Parathyroid adenoma (tissue), 2 donors: ENCODE data around the gene TMEM212.

ENCODE experiments used
- H2AFZ ChIP-seq: fragments of 300-600 bp; sonication (generic); one replicate; pipeline ENCODE4 v1.7.0; 2017; ENCODE audit warnings: antibody characterized with exemption, mild to moderate bottlenecking
- H3K27ac ChIP-seq: fragments of 300-600 bp; sonication (generic); one replicate; pipeline ENCODE4 v1.7.0; 2017
- H3K27me3 ChIP-seq: fragments of 300-600 bp; sonication (generic); one replicate; pipeline ENCODE4 v1.7.0; 2017; ENCODE audit warnings: low read length; ENCODE audit not compliant: control insufficient read depth, insufficient read depth
- H3K36me3 ChIP-seq: fragments of 300-600 bp; sonication (generic); one replicate; pipeline ENCODE4 v1.7.0; 2017; ENCODE audit warnings: low read length; ENCODE audit not compliant: control insufficient read depth, insufficient read depth
- H3K4me1 ChIP-seq: fragments of 300-600 bp; sonication (generic); one replicate; pipeline ENCODE4 v1.7.0; 2017; ENCODE audit warnings: control low read depth
- H3K4me2 ChIP-seq: fragments of 300-600 bp; sonication (generic); one replicate; pipeline ENCODE4 v1.7.0; 2017; ENCODE audit warnings: low read length
- H3K4me3 ChIP-seq: fragments of 300-600 bp; sonication (generic); one replicate; pipeline ENCODE4 v1.7.0; 2017; ENCODE audit warnings: low read depth, low read length
- H3K79me2 ChIP-seq: fragments of 300-600 bp; sonication (generic); one replicate; pipeline ENCODE4 v1.7.0; 2017; ENCODE audit warnings: control low read depth
- H3K9ac ChIP-seq: fragments of 300-600 bp; sonication (generic); one replicate; pipeline ENCODE4 v1.7.0; 2017; ENCODE audit warnings: mild to moderate bottlenecking
- H3K9me3 ChIP-seq: fragments of 300-600 bp; sonication (generic); one replicate; pipeline ENCODE4 v1.7.0; 2017; ENCODE audit warnings: low read length; ENCODE audit not compliant: control insufficient read depth
- TF ChIP-seq, protein P1 (sequence below): fragments of 300-600 bp; sonication (generic); IDR thresholded peaks from one replicate; pipeline ENCODE4 v1.7.0; 2017; ENCODE audit warnings: antibody characterized with exemption, mild to moderate bottlenecking
- donor health status: primary hyperparathyroidism.

TMEM212 gene

DNA sequence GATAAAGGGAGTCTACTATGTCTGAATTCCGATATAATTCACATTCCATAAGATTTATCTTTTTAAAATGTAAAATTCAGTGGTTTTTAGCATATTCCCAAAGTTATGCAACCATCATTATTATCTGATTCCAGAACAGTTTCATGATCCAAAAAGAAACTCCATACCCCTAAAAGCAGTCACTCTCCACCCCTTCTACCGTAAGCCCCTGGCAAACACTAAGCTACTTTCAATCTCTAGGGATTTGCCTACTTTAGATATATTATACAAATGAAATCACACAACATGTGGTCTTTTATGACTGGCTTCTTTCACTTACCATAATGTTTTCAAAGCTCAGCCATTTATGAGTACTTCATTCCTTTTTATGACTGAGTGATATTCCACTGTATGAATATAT is 65.6 kb downstream of the TMEM212 start:
- no peak overlapping the region for H2AFZ ChIP-seq
- no peaks in the 10 kb centered on the region for H3K36me3 ChIP-seq
- TF ChIP-seq, protein P1, sequence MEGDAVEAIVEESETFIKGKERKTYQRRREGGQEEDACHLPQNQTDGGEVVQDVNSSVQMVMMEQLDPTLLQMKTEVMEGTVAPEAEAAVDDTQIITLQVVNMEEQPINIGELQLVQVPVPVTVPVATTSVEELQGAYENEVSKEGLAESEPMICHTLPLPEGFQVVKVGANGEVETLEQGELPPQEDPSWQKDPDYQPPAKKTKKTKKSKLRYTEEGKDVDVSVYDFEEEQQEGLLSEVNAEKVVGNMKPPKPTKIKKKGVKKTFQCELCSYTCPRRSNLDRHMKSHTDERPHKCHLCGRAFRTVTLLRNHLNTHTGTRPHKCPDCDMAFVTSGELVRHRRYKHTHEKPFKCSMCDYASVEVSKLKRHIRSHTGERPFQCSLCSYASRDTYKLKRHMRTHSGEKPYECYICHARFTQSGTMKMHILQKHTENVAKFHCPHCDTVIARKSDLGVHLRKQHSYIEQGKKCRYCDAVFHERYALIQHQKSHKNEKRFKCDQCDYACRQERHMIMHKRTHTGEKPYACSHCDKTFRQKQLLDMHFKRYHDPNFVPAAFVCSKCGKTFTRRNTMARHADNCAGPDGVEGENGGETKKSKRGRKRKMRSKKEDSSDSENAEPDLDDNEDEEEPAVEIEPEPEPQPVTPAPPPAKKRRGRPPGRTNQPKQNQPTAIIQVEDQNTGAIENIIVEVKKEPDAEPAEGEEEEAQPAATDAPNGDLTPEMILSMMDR, result no peak
- no peaks in the 10 kb centered on the region for H3K4me1 ChIP-seq
- no peaks in the 10 kb centered on the region for H3K27me3 ChIP-seq
- no peak overlapping the region for H3K27ac ChIP-seq
- H3K9me3 ChIP-seq, result no peaks in the 10 kb centered on the region
- no peak overlapping the region for H3K9ac ChIP-seq
- H3K4me3 ChIP-seq, result no peak overlapping the region
- no peak overlapping the region for H3K4me2 ChIP-seq
- no peaks in the 10 kb centered on the region for H3K79me2 ChIP-seq
